ENCODE data around the gene BASP1.

DNA sequence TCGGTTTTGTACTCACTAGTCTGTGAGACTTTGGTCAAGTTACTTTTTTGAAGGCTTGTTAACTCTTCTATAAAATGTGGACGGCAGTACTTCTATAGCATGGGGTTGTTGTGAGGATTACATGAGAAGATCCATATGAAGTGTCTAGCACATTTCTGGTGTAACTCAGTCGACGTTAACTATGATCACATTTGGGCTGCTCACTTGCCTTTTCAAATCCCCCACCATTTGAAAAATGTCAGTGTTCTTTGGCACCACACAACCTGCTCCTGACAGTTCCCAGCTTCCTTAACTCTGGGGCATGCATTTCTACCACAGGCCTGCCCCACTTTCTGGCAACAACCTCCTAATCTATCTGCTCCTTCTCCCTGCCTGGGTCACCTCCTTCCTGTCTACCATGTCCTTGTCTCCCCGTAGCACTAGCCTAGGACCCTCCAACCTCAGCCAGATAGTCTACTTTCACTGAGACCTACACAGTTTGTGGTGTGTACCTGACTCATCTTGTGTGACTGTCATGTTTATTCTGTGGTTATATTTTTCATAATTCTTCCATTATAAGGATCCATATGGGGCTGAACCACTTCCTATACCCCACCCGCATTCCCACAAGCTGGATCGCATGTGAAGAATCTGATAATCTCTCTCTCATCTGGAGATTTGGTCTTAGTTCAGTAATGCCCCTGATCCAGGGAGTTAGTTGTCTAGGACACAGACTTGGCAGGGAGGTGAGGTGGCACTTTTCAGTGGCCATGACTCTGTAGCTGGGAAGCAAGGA is 30.2 kb upstream of the BASP1 start:
- TF ChIP-seq, protein P1, sequence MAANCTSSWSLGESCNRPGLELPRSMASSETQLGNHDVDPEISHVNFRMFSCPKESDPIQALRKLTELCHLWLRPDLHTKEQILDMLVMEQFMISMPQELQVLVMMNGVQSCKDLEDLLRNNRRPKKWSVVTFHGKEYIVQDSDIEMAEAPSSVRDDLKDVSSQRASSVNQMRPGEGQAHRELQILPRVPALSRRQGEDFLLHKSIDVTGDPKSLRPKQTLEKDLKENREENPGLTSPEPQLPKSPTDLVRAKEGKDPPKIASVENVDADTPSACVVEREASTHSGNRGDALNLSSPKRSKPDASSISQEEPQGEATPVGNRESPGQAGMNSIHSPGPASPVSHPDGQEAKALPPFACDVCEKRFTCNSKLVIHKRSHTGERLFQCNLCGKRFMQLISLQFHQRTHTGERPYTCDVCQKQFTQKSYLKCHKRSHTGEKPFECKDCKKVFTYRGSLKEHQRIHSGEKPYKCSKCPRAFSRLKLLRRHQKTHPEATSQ (tag by site-specific recombination; IDR thresholded peaks at IDR 0.05): no peak
- TF ChIP-seq, protein P2, sequence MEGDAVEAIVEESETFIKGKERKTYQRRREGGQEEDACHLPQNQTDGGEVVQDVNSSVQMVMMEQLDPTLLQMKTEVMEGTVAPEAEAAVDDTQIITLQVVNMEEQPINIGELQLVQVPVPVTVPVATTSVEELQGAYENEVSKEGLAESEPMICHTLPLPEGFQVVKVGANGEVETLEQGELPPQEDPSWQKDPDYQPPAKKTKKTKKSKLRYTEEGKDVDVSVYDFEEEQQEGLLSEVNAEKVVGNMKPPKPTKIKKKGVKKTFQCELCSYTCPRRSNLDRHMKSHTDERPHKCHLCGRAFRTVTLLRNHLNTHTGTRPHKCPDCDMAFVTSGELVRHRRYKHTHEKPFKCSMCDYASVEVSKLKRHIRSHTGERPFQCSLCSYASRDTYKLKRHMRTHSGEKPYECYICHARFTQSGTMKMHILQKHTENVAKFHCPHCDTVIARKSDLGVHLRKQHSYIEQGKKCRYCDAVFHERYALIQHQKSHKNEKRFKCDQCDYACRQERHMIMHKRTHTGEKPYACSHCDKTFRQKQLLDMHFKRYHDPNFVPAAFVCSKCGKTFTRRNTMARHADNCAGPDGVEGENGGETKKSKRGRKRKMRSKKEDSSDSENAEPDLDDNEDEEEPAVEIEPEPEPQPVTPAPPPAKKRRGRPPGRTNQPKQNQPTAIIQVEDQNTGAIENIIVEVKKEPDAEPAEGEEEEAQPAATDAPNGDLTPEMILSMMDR (tag by site-specific recombination; IDR thresholded peaks at IDR 0.05): no peak
- TF ChIP-seq ZNF544 (tag by site-specific recombination; IDR thresholded peaks at IDR 0.05): no peak
- TF ChIP-seq, protein P3, sequence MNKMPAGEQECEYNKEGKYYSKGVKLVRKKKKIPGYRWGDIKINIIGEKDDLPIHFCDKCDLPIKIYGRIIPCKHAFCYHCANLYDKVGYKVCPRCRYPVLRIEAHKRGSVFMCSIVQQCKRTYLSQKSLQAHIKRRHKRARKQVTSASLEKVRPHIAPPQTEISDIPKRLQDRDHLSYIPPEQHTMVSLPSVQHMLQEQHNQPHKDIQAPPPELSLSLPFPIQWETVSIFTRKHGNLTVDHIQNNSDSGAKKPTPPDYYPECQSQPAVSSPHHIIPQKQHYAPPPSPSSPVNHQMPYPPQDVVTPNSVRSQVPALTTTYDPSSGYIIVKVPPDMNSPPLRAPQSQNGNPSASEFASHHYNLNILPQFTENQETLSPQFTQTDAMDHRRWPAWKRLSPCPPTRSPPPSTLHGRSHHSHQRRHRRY (tag by site-specific recombination; IDR thresholded peaks at IDR 0.05): no peak

All from HEK293 (cell line).